ENCODE results near the gene ADAMTS13. TPM values are rescaled to one million over a fixed set of nuclear protein-coding genes. Genes with fewer than 3 reads are reported as not detected.

The ADAMTS13 gene
- total and polyA plus RNA-seq, 9 of the 15 experiments (the other 6 are each of a cell fraction or from before 2014, with no cell fraction given) = 0.03 to 0.20 (median 0.04) TPM; not detected in 4

- 15% methylated on average over 17 of the region's 20 CpGs for WGBS (ENCODE audit: insufficient coverage, low coverage, missing lambda C conversion rate)
- in situ Hi-C loops (cut with MboI) = no loop called here
- Histone ChIP-seq H3K9ac (ENCODE audit: insufficient read depth in 1 of 2, low read depth in 2 of 2, low read length in 2 of 2) (no peak overlapping the region; a peak in 1 of 4 replicates), H3K4me1 (replicated peaks in 1 of 2; ENCODE audit: control insufficient read depth in 2 of 2, insufficient read depth in 2 of 2, low read length in 2 of 2) (peaks cover 5 to 32% of the 10 kb centered on the region in 2 experiments; a peak in 3 of 5 replicates), H4K20me1 (replicated peaks; ENCODE audit: control insufficient read depth, insufficient read depth, low read length) (peaks cover 11% of the 10 kb centered on the region), H3K27ac (ENCODE audit: extremely low read depth, low read depth, low read length) (no peak overlapping the region), H3K36me3 (ENCODE audit: control insufficient read depth, insufficient read depth, low read length) (no peaks in the 10 kb centered on the region), H2AFZ (ENCODE audit: low read depth, low read length) (no peak overlapping the region), H3K4me3 (no peak overlapping the region), H3K9me1 (ENCODE audit: control insufficient read depth, insufficient read depth, low read length) (peaks cover 11% of the 10 kb centered on the region), H3K4me2 (ENCODE audit: insufficient read depth, low read length) (no peak overlapping the region), H3K79me2 (ENCODE audit: control insufficient read depth, insufficient read depth, low read length) (no peaks in the 10 kb centered on the region), H3K27me3 (ENCODE audit: control insufficient read depth in 2 of 2, insufficient read depth in 2 of 2, low read length in 2 of 2) (peaks cover 19 to 62% of the 10 kb centered on the region in 2 experiments; a peak in 4 of 5 replicates), H3K9me3 (replicated peaks; ENCODE audit: control insufficient read depth, insufficient read depth, low read depth, low read length) (no peaks in the 10 kb centered on the region)
- TF ChIP-seq ERF (CRISPR knock-in tag; IDR thresholded peaks at IDR 0.05) = no peak
- no peak for TF ChIP-seq MECOM (CRISPR knock-in tag; IDR thresholded peaks at IDR 0.05)
- no peak for TF ChIP-seq DACH1 (IDR thresholded peaks at IDR 0.05; ENCODE audit: partially characterized antibody)
- no peak for TF ChIP-seq ZSCAN32 (CRISPR knock-in tag; IDR thresholded peaks at IDR 0.05)
- TF ChIP-seq HNRNPLL (IDR thresholded peaks at IDR 0.05; ENCODE audit: low read depth, low read length, poor library complexity, severe bottlenecking) = no peak
- TF ChIP-seq RCOR1 (IDR thresholded peaks at IDR 0.05; ENCODE audit: borderline replicate concordance in 1 of 2, low read depth in 2 of 2, low read length in 2 of 2) = no peak
- TF ChIP-seq ZNF408 (CRISPR knock-in tag; IDR thresholded peaks at IDR 0.05; ENCODE audit: low read depth) = no peak
- TF ChIP-seq ESRRA (IDR thresholded peaks at IDR 0.05; ENCODE audit: borderline replicate concordance, low read depth) = peak; percentile 87
- ChIA-PET POLR2A (interaction anchor here (0.6 to 1.1 kb wide), 3 partner anchors 13 to 253 kb away, joined by 3 read pairs; partner anchors contain the start of gene REXO4), CTCF (ENCODE audit: low intra/inter-chr PET ratio) (no interaction called here)
- FAIRE-seq = no peak
- DNase-seq (ENCODE audit: extremely low read depth in 1 of 4, low spot score in 3 of 4) = no peak
- BruUV-seq (replicated peaks) = no TSS peak
- ATAC-seq = no peak
- intact Hi-C loops (cut with micrococcal nuclease) = no loop called here
Observed at GRCh38 chr9:133454943-133455673, 32.9 kb downstream of the ADAMTS13 start.
